SK-N-SH treated with all-trans-retinoic acid at 6 μM for 48 hours (cell line): Measurements from ENCODE around the gene KIFC3.
"Not testable (repeated sequence)": the region's sequence is repeated elsewhere in the genome, so short reads cannot be mapped to it uniquely, and the experiment has no call there.

Source experiments
- ISL1 ChIP-seq: fragments of 250-450 bp; sonication (Bioruptor Pico); IDR thresholded peaks from 2 replicates; pipeline ENCODE4 v2.1.2; 2022; ENCODE audit warnings: mild to moderate bottlenecking, moderate library complexity
- PATZ1 ChIP-seq: fragments of 250-450 bp; sonication (Bioruptor Pico); IDR thresholded peaks from 2 replicates; pipeline ENCODE4 v1.8.0; 2020; ENCODE audit warnings: mild to moderate bottlenecking, moderate library complexity, borderline replicate concordance
- PPARA ChIP-seq: fragments of 250-450 bp; sonication (Bioruptor Pico); IDR thresholded peaks from 2 replicates; pipeline ENCODE4 v1.5.0; 2020; ENCODE audit warnings: mild to moderate bottlenecking, borderline replicate concordance
- RARB ChIP-seq: fragments of 250-450 bp; sonication (Bioruptor Pico); IDR thresholded peaks from 2 replicates; pipeline ENCODE4 v1.8.0; 2021; ENCODE audit warnings: mild to moderate bottlenecking, moderate library complexity
- TOX ChIP-seq: fragments of 250-450 bp; sonication (Bioruptor Pico); IDR thresholded peaks from 2 replicates; pipeline ENCODE4 v1.8.0; 2021; ENCODE audit warnings: mild to moderate bottlenecking, moderate library complexity, borderline replicate concordance
- TSHZ2 ChIP-seq: fragments of 250-450 bp; sonication (Bioruptor Pico); IDR thresholded peaks from 2 replicates; pipeline ENCODE4 v1.5.0; 2020; ENCODE audit warnings: mild to moderate bottlenecking, moderate library complexity
- ZFP30 ChIP-seq: fragments of 450-650 bp; formaldehyde crosslinking; IDR thresholded peaks from 2 replicates; pipeline ENCODE4 v1.5.0; 2022; ENCODE audit warnings: mild to moderate bottlenecking, moderate library complexity

GRCh38 chr16:57712569-57712968, 89.7 kb downstream of the KIFC3 start:
- TF ChIP-seq RARB (CRISPR knock-in tag); ZFP30 (CRISPR knock-in tag); ISL1 (CRISPR knock-in tag); TOX (CRISPR knock-in tag); TSHZ2 (CRISPR knock-in tag); PATZ1 (CRISPR knock-in tag); PPARA: not testable (repeated sequence)
